Sciatic nerve (tissue), 2 donors: ENCODE measurements around the gene SART3. TPM values are rescaled to one million over a fixed set of nuclear protein-coding genes. Genes with fewer than 3 reads are reported as not detected.

ENCODE experiments used
- ATAC-seq: fragments of 200-7000 bp; cut with Tn5 transposase; one replicate; pipeline ENCODE4 v1.9.1; 2020; ENCODE audit warnings: mild to moderate bottlenecking, moderate library complexity
- DNase-seq: peaks from one replicate; pipeline ENCODE4 v3.0.0-alpha.2; 2020; ENCODE audit warnings: low spot score
- intact Hi-C: fragments of 100-400 bp; cut with DNase I; formaldehyde crosslinking; loops from one replicate; pipeline ENCODE4 v1.14.2; 2022
- total RNA-seq: library from RNA; stranded (reverse); fragmentation: NEBNext Ultra II Directional; extraction: Animal tissue kit (Norgen Biotek cat#: 25700); gene quantifications from one replicate; pipeline ENCODE4 v1.2.1, GENCODE V29; 2021
- donor health status: DM: no; HTN: no; CAD: no.
- donor health status: DM: no; HTN: no; CAD: no.

The SART3 gene
- total RNA-seq, 1 donor from 2014 or later, result 56.4 TPM

GRCh38 chr12:108478611-108479206 is 82.3 kb downstream of the SART3 start:
- intact Hi-C loops, result no loop called here
- no peak for ATAC-seq
- DNase-seq, result no peak

GRCh38 chr12:108477881-108478259 is 83.1 kb downstream of the SART3 start:
- no peak for DNase-seq
- no peak for ATAC-seq
- intact Hi-C loops, result no loop called here

GRCh38 chr12:108477055-108477880 is 83.7 kb downstream of the SART3 start:
- no peak for DNase-seq
- ATAC-seq, result no peak
- intact Hi-C loops, result no loop called here

- no peak for DNase-seq
- intact Hi-C loops, result no loop called here
- no peak for ATAC-seq
These were observed 85.6 kb downstream of the SART3 start for GRCh38 chr12:108475396-108475795.

- intact Hi-C loops, result no loop called here
- DNase-seq, result no peak
- ATAC-seq, result no peak
These were observed 87.4 kb downstream of the SART3 start for GRCh38 chr12:108473400-108474055.

Other genes with a start within 250 kb of the SART3 start
- gene CMKLR1, start 221.9 kb downstream of the SART3 start, total RNA-seq, result 20.6 TPM
- 8.2 TPM for gene FICD, start 45.9 kb downstream of the SART3 start, total RNA-seq
- 132 TPM for gene ISCU, start 1.4 kb upstream of the SART3 start, total RNA-seq
- gene TMEM119, start 36.9 kb upstream of the SART3 start, total RNA-seq, result 31.1 TPM
- 12.3 TPM for gene SELPLG, start 72.7 kb upstream of the SART3 start, total RNA-seq
- 194 TPM for gene CORO1C, start 170.3 kb upstream of the SART3 start, total RNA-seq